ENCODE data around the gene TRAPPC1.

Gene TRAPPC1

GRCh38 chr17:7931709-7932482 lies at the start of gene TRAPPC1, which contains the start of gene CNTROB:
TSS of gene TRAPPC1 (minus strand) at chr17:7931946. CDS start at chr17:7931829, 117 bp downstream.
TSS of gene CNTROB (plus strand) at chr17:7932206. CDS start at chr17:7933080, 874 bp downstream.
- Histone ChIP-seq H3K36me3 (ENCODE audit: control insufficient read depth, insufficient read depth, low read length, severe bottlenecking) (peaks cover 15% of the 10 kb centered on the region), H3K27me3 (replicated peaks; ENCODE audit: control insufficient read depth, insufficient read depth, low read length) (no peaks in the 10 kb centered on the region), H3K9me3 (ENCODE audit: control insufficient read depth, low read length) (no peaks in the 10 kb centered on the region), H3K9ac (ENCODE audit: low read length) (peak within 1 kb of the TSS; percentile 95), H3K4me1 (ENCODE audit: control insufficient read depth, insufficient read depth, low read length) (peaks cover 24% of the 10 kb centered on the region), H3K4me3 (ENCODE audit: low read length) (peak within 1 kb of the TSS; percentile 99)
- peak; percentile 100 for DNase-seq (ENCODE audit: low read depth)

- DNase-seq (ENCODE audit: low read depth): no peak
- peaks cover 11% of the 10 kb centered on the region for H3K9me3 ChIP-seq (ENCODE audit: control insufficient read depth, low read length)
- H3K27me3 ChIP-seq (replicated peaks; ENCODE audit: control insufficient read depth, insufficient read depth, low read length): no peaks in the 10 kb centered on the region
- H3K9ac ChIP-seq (ENCODE audit: low read length): no peak overlapping the region
- H3K4me3 ChIP-seq (ENCODE audit: low read length): no peak overlapping the region
- no peaks in the 10 kb centered on the region for H3K36me3 ChIP-seq (ENCODE audit: control insufficient read depth, insufficient read depth, low read length, severe bottlenecking)
- H3K4me1 ChIP-seq (ENCODE audit: control insufficient read depth, insufficient read depth, low read length): peaks cover 14% of the 10 kb centered on the region
Measured at GRCh38 chr17:7977805-7978204, 46.1 kb upstream of the TRAPPC1 start.

- no peak overlapping the region for H3K4me3 ChIP-seq (ENCODE audit: low read length)
- peaks cover 11% of the 10 kb centered on the region for H3K9me3 ChIP-seq (ENCODE audit: control insufficient read depth, low read length)
Measured at GRCh38 chr17:7977039-7977438, 45.3 kb upstream of the TRAPPC1 start.

GRCh38 chr17:7974638-7975131 lies 42.9 kb upstream of the TRAPPC1 start:
- DNase-seq (ENCODE audit: low read depth): no peak
- Histone ChIP-seq H3K27me3 (replicated peaks; ENCODE audit: control insufficient read depth, insufficient read depth, low read length) (no peaks in the 10 kb centered on the region), H3K36me3 (ENCODE audit: control insufficient read depth, insufficient read depth, low read length, severe bottlenecking) (no peaks in the 10 kb centered on the region), H3K4me1 (ENCODE audit: control insufficient read depth, insufficient read depth, low read length) (peaks cover 9% of the 10 kb centered on the region), H3K9me3 (ENCODE audit: control insufficient read depth, low read length) (peaks cover 11% of the 10 kb centered on the region), H3K4me3 (ENCODE audit: low read length) (no peak overlapping the region), H3K9ac (ENCODE audit: low read length) (no peak overlapping the region)

More at GRCh38 chr17:7977039-7977438, 45.3 kb upstream of the TRAPPC1 start:
- Histone ChIP-seq H3K36me3 (ENCODE audit: control insufficient read depth, insufficient read depth, low read length, severe bottlenecking) (no peaks in the 10 kb centered on the region), H3K9ac (ENCODE audit: low read length) (no peak overlapping the region), H3K4me1 (ENCODE audit: control insufficient read depth, insufficient read depth, low read length) (peaks cover 10% of the 10 kb centered on the region), H3K27me3 (replicated peaks; ENCODE audit: control insufficient read depth, insufficient read depth, low read length) (no peaks in the 10 kb centered on the region)
- no peak for DNase-seq (ENCODE audit: low read depth)

- no peaks in the 10 kb centered on the region for H3K27me3 ChIP-seq (replicated peaks; ENCODE audit: control insufficient read depth, insufficient read depth, low read length)
- DNase-seq (ENCODE audit: low read depth): peak; percentile 51
- H3K4me1 ChIP-seq (ENCODE audit: control insufficient read depth, insufficient read depth, low read length): peaks cover 9% of the 10 kb centered on the region
- H3K9me3 ChIP-seq (ENCODE audit: control insufficient read depth, low read length): peaks cover 11% of the 10 kb centered on the region
- no peak overlapping the region for H3K9ac ChIP-seq (ENCODE audit: low read length)
- H3K36me3 ChIP-seq (ENCODE audit: control insufficient read depth, insufficient read depth, low read length, severe bottlenecking): no peaks in the 10 kb centered on the region
- H3K4me3 ChIP-seq (ENCODE audit: low read length): no peak overlapping the region
Measured at GRCh38 chr17:7972131-7972785, 40.5 kb upstream of the TRAPPC1 start.

- Histone ChIP-seq H3K9me3 (ENCODE audit: control insufficient read depth, low read length) (peaks cover 11% of the 10 kb centered on the region), H3K4me1 (ENCODE audit: control insufficient read depth, insufficient read depth, low read length) (peaks cover 9% of the 10 kb centered on the region), H3K9ac (ENCODE audit: low read length) (no peak overlapping the region), H3K4me3 (ENCODE audit: low read length) (no peak overlapping the region), H3K27me3 (replicated peaks; ENCODE audit: control insufficient read depth, insufficient read depth, low read length) (no peaks in the 10 kb centered on the region), H3K36me3 (ENCODE audit: control insufficient read depth, insufficient read depth, low read length, severe bottlenecking) (no peaks in the 10 kb centered on the region)
- no peak for DNase-seq (ENCODE audit: low read depth)
Measured at GRCh38 chr17:7971651-7972050, 39.9 kb upstream of the TRAPPC1 start.

GRCh38 chr17:7969433-7969832 lies 37.7 kb upstream of the TRAPPC1 start:
- Histone ChIP-seq H3K36me3 (ENCODE audit: control insufficient read depth, insufficient read depth, low read length, severe bottlenecking) (no peaks in the 10 kb centered on the region), H3K4me3 (ENCODE audit: low read length) (no peak overlapping the region), H3K9ac (ENCODE audit: low read length) (no peak overlapping the region), H3K4me1 (ENCODE audit: control insufficient read depth, insufficient read depth, low read length) (peaks cover 9% of the 10 kb centered on the region), H3K9me3 (ENCODE audit: control insufficient read depth, low read length) (peaks cover 1% of the 10 kb centered on the region), H3K27me3 (replicated peaks; ENCODE audit: control insufficient read depth, insufficient read depth, low read length) (no peaks in the 10 kb centered on the region)
- DNase-seq (ENCODE audit: low read depth): peak; percentile 37

GRCh38 chr17:7967751-7968150 lies 36.0 kb upstream of the TRAPPC1 start:
- Histone ChIP-seq H3K4me1 (ENCODE audit: control insufficient read depth, insufficient read depth, low read length) (peaks cover 9% of the 10 kb centered on the region), H3K9me3 (ENCODE audit: control insufficient read depth, low read length) (no peaks in the 10 kb centered on the region), H3K36me3 (ENCODE audit: control insufficient read depth, insufficient read depth, low read length, severe bottlenecking) (no peaks in the 10 kb centered on the region), H3K9ac (ENCODE audit: low read length) (no peak overlapping the region), H3K27me3 (replicated peaks; ENCODE audit: control insufficient read depth, insufficient read depth, low read length) (no peaks in the 10 kb centered on the region), H3K4me3 (ENCODE audit: low read length) (no peak overlapping the region)
- no peak for DNase-seq (ENCODE audit: low read depth)

GRCh38 chr17:7961421-7961820 lies 29.7 kb upstream of the TRAPPC1 start:
- DNase-seq (ENCODE audit: low read depth): no peak
- no peak overlapping the region for H3K9ac ChIP-seq (ENCODE audit: low read length)
- H3K36me3 ChIP-seq (ENCODE audit: control insufficient read depth, insufficient read depth, low read length, severe bottlenecking): no peaks in the 10 kb centered on the region
- H3K9me3 ChIP-seq (ENCODE audit: control insufficient read depth, low read length): no peaks in the 10 kb centered on the region
- no peaks in the 10 kb centered on the region for H3K27me3 ChIP-seq (replicated peaks; ENCODE audit: control insufficient read depth, insufficient read depth, low read length)
- no peak overlapping the region for H3K4me3 ChIP-seq (ENCODE audit: low read length)
- H3K4me1 ChIP-seq (ENCODE audit: control insufficient read depth, insufficient read depth, low read length): peaks cover 9% of the 10 kb centered on the region

GRCh38 chr17:7959503-7960253 lies 27.9 kb upstream of the TRAPPC1 start:
- Histone ChIP-seq H3K36me3 (ENCODE audit: control insufficient read depth, insufficient read depth, low read length, severe bottlenecking) (no peaks in the 10 kb centered on the region), H3K9me3 (ENCODE audit: control insufficient read depth, low read length) (no peaks in the 10 kb centered on the region), H3K27me3 (replicated peaks; ENCODE audit: control insufficient read depth, insufficient read depth, low read length) (no peaks in the 10 kb centered on the region), H3K9ac (ENCODE audit: low read length) (no peak overlapping the region), H3K4me3 (ENCODE audit: low read length) (no peak overlapping the region), H3K4me1 (ENCODE audit: control insufficient read depth, insufficient read depth, low read length) (peaks cover 20% of the 10 kb centered on the region)
- peak; percentile 45 for DNase-seq (ENCODE audit: low read depth)

Data from adipocyte (in vitro differentiated cells).